DMS 273 treated with DMSO at 0.1 percent for 48 hours (cell line): ENCODE data around the gene ALG8.
"Not testable (repeated sequence)": the region's sequence is repeated elsewhere in the genome, so short reads cannot be mapped to it uniquely, and the experiment has no call there.

Source experiments
- DNase-seq: peaks from one replicate; lab custom pipeline; 2025; lab: John Stamatoyannopoulos, UW

The ALG8 gene

GRCh38 chr11:78100261-78100660 lies 39.2 kb downstream of the ALG8 start:
- no peak for DNase-seq

- no peak for DNase-seq
Measured at GRCh38 chr11:78099666-78100065, 39.8 kb downstream of the ALG8 start.

GRCh38 chr11:78097666-78098385 lies 41.6 kb downstream of the ALG8 start:
- no peak for DNase-seq

- DNase-seq, result no peak
Measured at GRCh38 chr11:78094250-78094649, 45.2 kb downstream of the ALG8 start.

GRCh38 chr11:78086521-78087074 lies 52.8 kb downstream of the ALG8 start:
- DNase-seq, result not testable (repeated sequence)

GRCh38 chr11:78085972-78086371 lies 53.5 kb downstream of the ALG8 start:
- no peak for DNase-seq

GRCh38 chr11:78084506-78084905 lies 54.9 kb downstream of the ALG8 start:
- DNase-seq, result not testable (repeated sequence)

- DNase-seq, result no peak
Measured at GRCh38 chr11:78083021-78083420, 56.4 kb downstream of the ALG8 start.

- no peak for DNase-seq
Measured at GRCh38 chr11:78082146-78082545, 57.3 kb downstream of the ALG8 start.

GRCh38 chr11:78081583-78081982 lies 57.8 kb downstream of the ALG8 start:
- DNase-seq, result no peak

GRCh38 chr11:78080818-78081495 lies 58.5 kb downstream of the ALG8 start:
- peak; percentile 23 for DNase-seq

GRCh38 chr11:78080084-78080817 lies 59.2 kb downstream of the ALG8 start:
- no peak for DNase-seq

GRCh38 chr11:78079232-78080083 lies 60.0 kb downstream of the ALG8 start, which contains the start of gene NDUFC2:
TSS of gene NDUFC2 (minus strand) at chr11:78079862. CDS start at chr11:78079744, 118 bp downstream.
- no peak for DNase-seq

- DNase-seq, result no peak
Measured at GRCh38 chr11:78078218-78079167, 60.9 kb downstream of the ALG8 start.

GRCh38 chr11:78077592-78077991 lies 61.8 kb downstream of the ALG8 start:
- DNase-seq, result not testable (repeated sequence)

- no peak for DNase-seq
Measured at GRCh38 chr11:78076733-78077403, 62.6 kb downstream of the ALG8 start.

GRCh38 chr11:78074756-78075155 lies 64.7 kb downstream of the ALG8 start:
- DNase-seq, result no peak

GRCh38 chr11:78072455-78072854 lies 67.0 kb downstream of the ALG8 start:
- DNase-seq, result no peak

- DNase-seq, result no peak
Measured at GRCh38 chr11:78071717-78072116, 67.7 kb downstream of the ALG8 start.

GRCh38 chr11:78070621-78071020 lies 68.8 kb downstream of the ALG8 start:
- DNase-seq, result no peak
